ENCODE measurements around the gene DRAM1. TPM values are rescaled to one million over a fixed set of nuclear protein-coding genes. Genes with fewer than 3 reads are reported as not detected.

DRAM1 gene
- polyA plus RNA-seq, 1 of the 3 experiments (the other 2 are of a cell fraction): 37.4 TPM

- no peaks in the 10 kb centered on the region for H3K9me2 ChIP-seq
- H2AFZ ChIP-seq (ENCODE audit: low read depth): no peak overlapping the region
- ChIA-PET CTCF (no interaction called here), POLR2A (no interaction called here)
- H4K20me1 ChIP-seq (ENCODE audit: insufficient read depth): no peaks in the 10 kb centered on the region
- no peak overlapping the region for H3K27ac ChIP-seq (ENCODE audit: low read depth in 2 of 2, low read length in 1 of 2)
- H3K27me3 ChIP-seq (ENCODE audit: insufficient read depth): no peaks in the 10 kb centered on the region
- DNase-seq: no peak
- H3K9me3 ChIP-seq: no peaks in the 10 kb centered on the region
- no peak overlapping the region for H3K9ac ChIP-seq
- H3F3A ChIP-seq (replicated peaks; ENCODE audit: insufficient read depth): no peaks in the 10 kb centered on the region
- no peak overlapping the region for H3K4me2 ChIP-seq
- 98% methylated on average over 3 of the region's 3 CpGs for WGBS (ENCODE audit: low lambda C conversion rate)
- no peaks in the 10 kb centered on the region; a peak in 1 of 4 replicates for H3K4me1 ChIP-seq (ENCODE audit: control insufficient read depth in 1 of 2, insufficient read depth in 2 of 2, low read depth in 1 of 2, low read length in 1 of 2)
- H3K4me3 ChIP-seq (ENCODE audit: low read depth in 2 of 2, low read length in 1 of 2): no peak overlapping the region
- no peaks in the 10 kb centered on the region for H3K79me2 ChIP-seq (ENCODE audit: insufficient read depth)
- TF ChIP-seq RCOR1 (IDR thresholded peaks at IDR 0.05; ENCODE audit: low read length) (no peak), RFX5 (IDR thresholded peaks at IDR 0.05; ENCODE audit: low read length) (no peak), ELF1 (IDR thresholded peaks at IDR 0.05) (no peak), USF1 (IDR thresholded peaks at IDR 0.05; ENCODE audit: borderline replicate concordance, low read depth) (no peak), FOXM1 (IDR thresholded peaks at IDR 0.05; ENCODE audit: low read depth) (no peak), PBX3 (IDR thresholded peaks at IDR 0.05) (no peak), SIN3A (IDR thresholded peaks at IDR 0.05; ENCODE audit: borderline replicate concordance, low read depth, low read length) (no peak), POLR2AphosphoS5 (IDR thresholded peaks at IDR 0.05; ENCODE audit: low read depth, low read length) (no peak), RAD21 (IDR thresholded peaks at IDR 0.05; ENCODE audit: low read length) (no peak), MXI1 (IDR thresholded peaks at IDR 0.05; ENCODE audit: low read depth, low read length) (no peak), CTCF (IDR thresholded peaks at IDR 0.05) (no peak), GABPA (IDR thresholded peaks at IDR 0.05; ENCODE audit: low read depth) (no peak), FOSL2 (IDR thresholded peaks at IDR 0.05; ENCODE audit: borderline replicate concordance, low read depth) (no peak), MEF2A (IDR thresholded peaks at IDR 0.05; ENCODE audit: borderline replicate concordance, low read depth) (no peak)
- H3K36me3 ChIP-seq (replicated peaks in 1 of 2; ENCODE audit: control insufficient read depth in 1 of 2, insufficient read depth in 2 of 2, low read length in 1 of 2): peaks cover 0 to 4% of the 10 kb centered on the region in 2 experiments
Measured at GRCh38 chr12:101908395-101908794, 31.0 kb downstream of the DRAM1 start.

GRCh38 chr12:101909646-101910045 is 32.3 kb downstream of the DRAM1 start:
- Histone ChIP-seq H3K36me3 (replicated peaks in 1 of 2; ENCODE audit: control insufficient read depth in 1 of 2, insufficient read depth in 2 of 2, low read length in 1 of 2) (peaks cover 0 to 12% of the 10 kb centered on the region in 2 experiments), H3K27me3 (ENCODE audit: insufficient read depth) (no peaks in the 10 kb centered on the region), H3K4me3 (ENCODE audit: low read depth in 2 of 2, low read length in 1 of 2) (no peak overlapping the region), H2AFZ (ENCODE audit: low read depth) (no peak overlapping the region), H3K4me1 (ENCODE audit: control insufficient read depth in 1 of 2, insufficient read depth in 2 of 2, low read depth in 1 of 2, low read length in 1 of 2) (no peaks in the 10 kb centered on the region), H3F3A (replicated peaks; ENCODE audit: insufficient read depth) (no peaks in the 10 kb centered on the region), H3K9ac (no peak overlapping the region), H3K79me2 (ENCODE audit: insufficient read depth) (no peaks in the 10 kb centered on the region), H4K20me1 (ENCODE audit: insufficient read depth) (no peaks in the 10 kb centered on the region), H3K4me2 (no peak overlapping the region), H3K9me2 (no peaks in the 10 kb centered on the region), H3K9me3 (no peaks in the 10 kb centered on the region), H3K27ac (ENCODE audit: low read depth in 2 of 2, low read length in 1 of 2) (no peak overlapping the region)
- DNase-seq: no peak
- WGBS (ENCODE audit: low lambda C conversion rate): 61% methylated on average over 7 of the region's 7 CpGs
- ChIA-PET POLR2A (no interaction called here), CTCF (interaction anchor here (1.1 kb wide), 1 partner anchor 70 kb away, joined by 3 read pairs; no protein-coding TSS in a partner anchor)
- no peak for TF ChIP-seq GABPA (IDR thresholded peaks at IDR 0.05; ENCODE audit: low read depth)
- no peak for TF ChIP-seq FOXJ3 (CRISPR knock-in tag; IDR thresholded peaks at IDR 0.05)
- TF ChIP-seq IRF3 (IDR thresholded peaks at IDR 0.05; ENCODE audit: low read depth, low read length): no peak
- no peak for TF ChIP-seq FOSL2 (IDR thresholded peaks at IDR 0.05; ENCODE audit: borderline replicate concordance, low read depth)

Measured in SK-N-SH (cell line).